ENCODE results near the gene AKAP10. TPM values are rescaled to one million over a fixed set of nuclear protein-coding genes. Genes with fewer than 3 reads are reported as not detected.
"Not testable (repeated sequence)": the region's sequence is repeated elsewhere in the genome, so short reads cannot be mapped to it uniquely, and the experiment has no call there.

Gene AKAP10
- total RNA-seq, 4 donors from 2014 or later = 18.7 to 36.8 (median 25.3) TPM

- no peak overlapping the region for H3K27ac ChIP-seq
- WGBS, 2 donors (ENCODE audit: low coverage in 1 of 2) = 95 to 100% methylated on average over 2 to 7 of the region's 7 CpGs
- peaks cover 0 to 22% (median 10%) of the 10 kb centered on the region in 4 donors for H3K36me3 ChIP-seq
- TF ChIP-seq POLR2A (IDR thresholded peaks at IDR 0.05) (no peak), CTCF (IDR thresholded peaks at IDR 0.05) (no peak), EP300 (IDR thresholded peaks at IDR 0.05; ENCODE audit: low read depth) (no peak), POLR2AphosphoS5 (IDR thresholded peaks at IDR 0.05) (no peak)
- no peaks in the 10 kb centered on the region for H3K27me3 ChIP-seq
- DNase-seq = no peak
- H3K4me1 ChIP-seq = peaks cover 0 to 19% (median 7%) of the 10 kb centered on the region in 4 donors
- in situ Hi-C loops (cut with MboI; ENCODE audit: low pct_ligation_motif_present in 1 of 4, low pct_unique_long_range_greater_than_20kb in 1 of 4, low sequenced_read_pairs in 3 of 4) (no loop called here), intact Hi-C loops (cut with DNase I; ENCODE audit: low total_unique reads) (no loop called here)
- no peak overlapping the region for H3K4me3 ChIP-seq
- H3K9me3 ChIP-seq = no peaks in the 10 kb centered on the region
These were observed 22.5 kb downstream of the AKAP10 start for GRCh38 chr17:19955099-19955498.

- intact Hi-C loops (cut with DNase I; ENCODE audit: low total_unique reads) = not testable (repeated sequence)
These were observed 26.2 kb downstream of the AKAP10 start for GRCh38 chr17:19951411-19951810.

DNA sequence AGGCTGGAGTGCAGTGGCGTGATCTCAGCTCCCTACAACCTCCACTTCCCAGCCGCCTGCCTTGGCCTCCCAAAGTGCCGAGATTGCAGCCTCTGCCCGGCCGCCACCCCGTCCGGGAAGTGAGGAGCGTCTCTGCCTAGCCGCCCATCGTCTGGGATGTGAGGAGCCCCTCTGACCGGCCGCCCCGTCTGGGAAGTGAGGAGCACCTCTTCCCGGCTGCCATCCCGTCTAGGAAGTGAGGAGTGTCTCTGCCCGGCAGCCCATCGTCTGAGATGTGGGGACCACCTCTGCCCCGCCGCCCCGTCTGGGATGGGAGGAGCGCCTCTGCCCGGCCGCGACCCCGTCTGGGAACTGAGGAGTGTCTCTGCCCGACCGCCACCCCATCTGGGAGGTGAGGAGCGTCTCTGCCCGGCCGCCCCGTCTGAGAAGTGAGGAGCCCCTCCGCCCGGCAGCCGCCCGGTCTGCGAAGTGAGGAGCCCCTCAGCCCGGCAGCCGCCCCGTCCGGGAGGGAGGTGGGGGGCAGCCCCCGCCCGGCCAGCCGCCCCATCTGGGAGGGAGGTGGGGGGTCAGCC lies 26.9 kb downstream of the AKAP10 start:
- H3K9me3 ChIP-seq; H3K27me3 ChIP-seq; H3K27ac ChIP-seq; intact Hi-C loops (cut with DNase I; ENCODE audit: low total_unique reads); in situ Hi-C loops (cut with MboI; ENCODE audit: low pct_ligation_motif_present in 1 of 4, low pct_unique_long_range_greater_than_20kb in 1 of 4, low sequenced_read_pairs in 3 of 4); DNase-seq; H3K4me3 ChIP-seq: not testable (repeated sequence)
- Histone ChIP-seq H3K36me3 (peaks cover 0 to 15% (median 5%) of the 10 kb centered on the region in 4 donors), H3K4me1 (peaks cover 0 to 35% (median 7%) of the 10 kb centered on the region in 4 donors)
- 97% methylated on average over 17 of the region's 43 CpGs; no CpG with 5 or more reads in 1 of the 2 donors for WGBS, 2 donors (ENCODE audit: low coverage in 1 of 2)

More at GRCh38 chr17:19951411-19951810, 26.2 kb downstream of the AKAP10 start:
- H3K27me3 ChIP-seq; DNase-seq; H3K27ac ChIP-seq; H3K9me3 ChIP-seq; in situ Hi-C loops (cut with MboI; ENCODE audit: low pct_ligation_motif_present in 1 of 4, low pct_unique_long_range_greater_than_20kb in 1 of 4, low sequenced_read_pairs in 3 of 4); H3K4me3 ChIP-seq: not testable (repeated sequence)
- peaks cover 0 to 36% (median 7%) of the 10 kb centered on the region in 4 donors for H3K4me1 ChIP-seq
- 65 to 98% methylated on average over 2 to 5 of the region's 5 CpGs for WGBS, 2 donors (ENCODE audit: low coverage in 1 of 2)
- peaks cover 0 to 17% (median 5%) of the 10 kb centered on the region in 4 donors for H3K36me3 ChIP-seq

DNA sequence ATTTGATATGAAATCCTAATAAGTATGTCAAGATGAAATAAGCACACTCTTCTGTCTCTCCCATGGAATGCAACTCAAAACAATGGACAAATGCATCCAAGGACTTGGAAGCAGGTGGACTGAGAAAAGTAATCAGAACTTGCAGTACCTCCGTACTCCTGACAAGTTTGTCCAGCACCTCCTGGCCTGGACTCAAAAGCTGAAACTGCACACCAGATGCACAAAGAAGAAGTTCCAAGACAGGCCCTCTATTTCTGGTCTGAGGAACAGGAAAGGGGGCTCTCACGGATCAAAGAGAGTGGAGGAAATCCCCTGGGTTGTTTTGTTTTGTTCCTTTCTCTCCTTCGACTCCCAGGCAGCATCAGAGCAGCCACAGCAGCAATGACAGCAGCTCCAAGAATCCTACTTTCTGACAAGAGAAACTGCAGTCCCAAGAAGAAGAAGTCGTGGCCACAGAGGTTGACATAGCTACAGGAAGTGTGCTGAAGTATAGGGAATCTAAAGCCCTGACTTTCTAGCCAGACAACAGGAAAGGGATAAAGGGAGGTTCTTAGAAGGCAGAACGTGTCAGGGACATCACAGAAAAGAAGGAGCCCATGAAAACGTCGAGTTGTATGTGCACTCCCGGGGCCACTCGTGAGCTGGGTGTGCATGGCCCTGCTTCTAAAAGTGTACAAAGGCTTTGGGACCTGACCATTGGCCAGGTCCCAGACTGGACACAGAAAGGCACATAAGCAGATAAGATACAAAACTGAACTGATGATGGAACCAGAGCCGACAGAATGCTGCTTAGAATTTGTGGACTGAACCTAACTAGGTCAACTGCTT lies 29.3 kb downstream of the AKAP10 start:
- 59 to 74% methylated on average over 7 to 10 of the region's 10 CpGs for WGBS, 2 donors (ENCODE audit: low coverage in 1 of 2)
- Histone ChIP-seq H3K4me1 (peaks cover 0 to 26% (median 6%) of the 10 kb centered on the region in 4 donors), H3K9me3 (no peaks in the 10 kb centered on the region), H3K27ac (no peak overlapping the region), H3K27me3 (no peaks in the 10 kb centered on the region), H3K36me3 (peaks cover 0 to 21% (median 7%) of the 10 kb centered on the region in 4 donors), H3K4me3 (no peak overlapping the region)
- in situ Hi-C loops (cut with MboI; ENCODE audit: low pct_ligation_motif_present in 1 of 4, low pct_unique_long_range_greater_than_20kb in 1 of 4, low sequenced_read_pairs in 3 of 4) (no loop called here), intact Hi-C loops (cut with DNase I; ENCODE audit: low total_unique reads) (no loop called here)
- DNase-seq = no peak
- TF ChIP-seq CTCF (IDR thresholded peaks at IDR 0.05) (no peak), POLR2AphosphoS5 (IDR thresholded peaks at IDR 0.05) (no peak), EP300 (IDR thresholded peaks at IDR 0.05; ENCODE audit: low read depth) (no peak), POLR2A (IDR thresholded peaks at IDR 0.05) (no peak)

- in situ Hi-C loops (cut with MboI; ENCODE audit: low pct_ligation_motif_present in 1 of 4, low pct_unique_long_range_greater_than_20kb in 1 of 4, low sequenced_read_pairs in 3 of 4) = no loop called here
- 89 to 95% methylated on average over 4 to 15 of the region's 20 CpGs for WGBS, 2 donors (ENCODE audit: low coverage in 1 of 2)
- Histone ChIP-seq H3K36me3 (peaks cover 0 to 21% (median 7%) of the 10 kb centered on the region in 4 donors), H3K9me3 (no peaks in the 10 kb centered on the region), H3K4me3 (no peak overlapping the region), H3K27me3 (no peaks in the 10 kb centered on the region), H3K27ac (no peak overlapping the region), H3K4me1 (peaks cover 0 to 26% (median 4%) of the 10 kb centered on the region in 4 donors)
- intact Hi-C loops (cut with DNase I; ENCODE audit: low total_unique reads) = no loop called here
- TF ChIP-seq POLR2A (IDR thresholded peaks at IDR 0.05) = no peak
- TF ChIP-seq EP300 (IDR thresholded peaks at IDR 0.05; ENCODE audit: low read depth) = no peak
- no peak for TF ChIP-seq POLR2AphosphoS5 (IDR thresholded peaks at IDR 0.05)
- no peak for TF ChIP-seq CTCF (IDR thresholded peaks at IDR 0.05)
- no peak for DNase-seq
These were observed 30.7 kb downstream of the AKAP10 start for GRCh38 chr17:19946921-19947320.
